NOMO-1 treated with DMSO at 0.1 percent for 48 hours (cell line): ENCODE results near the gene GJC2.
"Not testable (repeated sequence)": the region's sequence is repeated elsewhere in the genome, so short reads cannot be mapped to it uniquely, and the experiment has no call there.

Experiments
- DNase-seq: peaks from one replicate; lab custom pipeline; 2025; ENCODE audit not compliant: unreplicated experiment; lab: John Stamatoyannopoulos, UW

Gene GJC2

GRCh38 chr1:228149406-228150119, at the start of gene GJC2:
GJC2 (plus strand) TSS chr1:228149930; CDS start chr1:228157759, 7,829 bp downstream.
- DNase-seq: no peak

- no peak for DNase-seq
These were observed 48.7 kb upstream of the GJC2 start for GRCh38 chr1:228100822-228101613.

GRCh38 chr1:228101614-228101993, 48.1 kb upstream of the GJC2 start:
- DNase-seq: no peak

GRCh38 chr1:228101994-228102790, 47.5 kb upstream of the GJC2 start:
- DNase-seq: no peak

- DNase-seq: peak; percentile 91
These were observed 46.7 kb upstream of the GJC2 start, which contains the start of gene C1orf35 for GRCh38 chr1:228102791-228103620. C1orf35 (minus strand) TSS chr1:228103325; CDS start chr1:228103227, 98 bp downstream.

GRCh38 chr1:228104526-228105269, 45.0 kb upstream of the GJC2 start:
- DNase-seq: no peak

- DNase-seq: no peak
These were observed 44.3 kb upstream of the GJC2 start for GRCh38 chr1:228105270-228105995.

GRCh38 chr1:228105996-228106799, 43.5 kb upstream of the GJC2 start:
- DNase-seq: no peak

GRCh38 chr1:228106800-228107054, 43.0 kb upstream of the GJC2 start:
- no peak for DNase-seq

- no peak for DNase-seq
These were observed 42.1 kb upstream of the GJC2 start for GRCh38 chr1:228107636-228108035.

GRCh38 chr1:228108055-228108690, 41.6 kb upstream of the GJC2 start:
- DNase-seq: no peak

GRCh38 chr1:228108742-228109072, 41.0 kb upstream of the GJC2 start:
- DNase-seq: no peak

GRCh38 chr1:228109073-228109961, 40.4 kb upstream of the GJC2 start, which contains the start of gene MRPL55:
MRPL55 (minus strand) TSS chr1:228109299; CDS start chr1:228108260, 1,039 bp downstream.
- peak; percentile 92 for DNase-seq

GRCh38 chr1:228109962-228110488, 39.7 kb upstream of the GJC2 start:
- no peak for DNase-seq

- no peak for DNase-seq
These were observed 39.2 kb upstream of the GJC2 start for GRCh38 chr1:228110556-228110955.

GRCh38 chr1:228111315-228111714, 38.4 kb upstream of the GJC2 start:
- DNase-seq: not testable (repeated sequence)

GRCh38 chr1:228112167-228112566, 37.6 kb upstream of the GJC2 start:
- DNase-seq: no peak
